ENCODE results near the gene CAMKMT.
A peak's percentile ranks its signal among the peaks of the same experiment; 100 is the strongest.
"Not testable (repeated sequence)": the region's sequence is repeated elsewhere in the genome, so short reads cannot be mapped to it uniquely, and the experiment has no call there.

The CAMKMT gene

DNA sequence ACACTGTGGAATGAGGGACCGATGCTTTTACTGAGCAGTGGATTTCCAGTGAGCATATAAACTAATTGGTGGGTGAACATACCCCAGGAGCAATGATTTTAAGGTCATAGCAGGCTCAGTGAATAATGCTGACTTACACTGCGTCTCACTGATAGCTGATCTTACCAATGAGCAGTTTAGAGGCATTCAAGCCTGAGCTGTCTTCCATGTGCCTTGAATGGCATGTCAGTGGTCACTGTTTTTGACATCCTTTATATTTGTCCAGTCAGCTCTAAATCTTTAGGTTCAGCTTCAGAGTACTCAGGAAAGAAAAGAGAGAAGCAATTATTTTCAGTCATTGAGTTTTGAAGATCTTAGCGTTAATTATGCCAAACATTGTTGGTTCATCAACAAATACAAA is 88.3 kb downstream of the CAMKMT start:
- no peak for DNase-seq

DNA sequence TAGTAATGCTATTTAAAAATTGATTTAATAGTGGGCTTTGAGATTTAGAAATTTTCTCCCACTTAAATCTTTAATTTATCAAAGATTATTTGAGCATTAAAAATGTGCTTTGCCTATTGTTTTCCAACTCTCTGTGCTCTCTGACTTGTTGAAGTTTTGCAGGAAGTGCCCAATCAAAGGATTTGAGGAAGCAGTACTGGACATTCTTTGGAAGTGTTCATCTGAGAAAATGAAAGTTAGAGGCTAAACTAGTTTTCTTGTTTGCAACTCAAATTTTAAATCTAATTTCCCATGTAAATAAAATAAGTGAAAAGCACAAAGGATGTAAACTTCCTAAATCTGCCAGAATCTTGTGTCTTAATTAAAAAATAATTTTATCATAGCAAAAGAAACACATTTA is 89.1 kb downstream of the CAMKMT start:
- DNase-seq = no peak

- no peak for DNase-seq
Measured at GRCh38 chr2:44452069-44452583, 90.4 kb downstream of the CAMKMT start.

DNA sequence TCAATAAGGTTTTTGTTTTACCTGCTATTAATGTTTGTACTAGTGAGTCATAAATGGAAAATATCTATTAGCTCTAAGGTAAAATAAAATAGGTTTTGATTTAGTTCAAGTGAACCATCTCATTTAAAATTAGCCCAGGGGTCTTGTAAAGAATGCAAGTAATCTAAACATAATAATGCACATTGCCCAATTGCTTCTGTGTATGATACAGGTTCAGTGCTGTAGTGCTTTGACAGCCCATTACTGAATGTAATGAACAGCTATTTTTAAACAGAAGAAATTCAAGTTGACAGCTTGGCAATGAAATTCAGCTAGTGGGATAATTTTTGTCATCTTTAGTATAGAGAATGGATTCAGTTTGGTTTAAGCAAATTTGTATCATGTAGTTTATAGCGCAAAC is 91.5 kb downstream of the CAMKMT start:
- DNase-seq = no peak

DNA sequence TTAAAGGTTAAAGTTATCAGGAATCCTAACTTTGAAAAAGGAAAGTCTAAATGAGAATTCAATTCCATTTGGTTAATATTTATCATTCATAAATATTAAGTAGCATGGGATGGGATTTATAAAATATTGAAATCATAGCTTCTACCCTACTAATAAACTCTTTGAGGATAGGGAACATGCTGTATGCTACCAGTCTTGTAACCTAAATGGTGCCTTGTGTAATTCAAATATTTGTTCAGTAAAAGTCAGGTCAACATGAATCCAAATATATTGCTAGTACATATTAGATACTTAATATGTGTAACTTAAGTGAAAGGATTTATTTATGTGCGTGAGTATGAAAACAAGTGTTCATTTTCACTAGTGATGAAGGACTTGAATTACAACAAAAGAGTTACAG is 94.1 kb downstream of the CAMKMT start:
- no peak for DNase-seq

- no peak for DNase-seq
Measured at GRCh38 chr2:44456946-44457345, 95.2 kb downstream of the CAMKMT start.

DNA sequence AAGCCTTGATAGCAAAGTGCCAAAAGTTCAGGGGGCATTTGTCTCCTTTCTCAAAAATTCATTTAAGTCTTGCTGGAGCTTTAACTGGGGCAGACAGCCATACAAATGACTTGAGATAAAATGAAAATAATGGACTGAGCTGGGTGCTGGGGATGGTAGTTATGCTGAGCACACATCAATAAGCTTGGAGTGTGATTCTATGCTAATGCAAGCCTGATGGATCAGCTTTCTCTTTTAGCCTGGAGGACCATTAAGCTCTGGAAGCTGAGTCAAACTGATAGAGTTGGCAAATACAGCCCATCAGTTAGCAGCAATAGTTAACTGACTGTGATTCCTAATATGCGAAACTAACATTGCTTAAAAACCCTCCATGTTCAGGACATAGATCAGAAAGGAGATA is 98.0 kb downstream of the CAMKMT start:
- no peak for DNase-seq

- DNase-seq = no peak
Measured at GRCh38 chr2:44462934-44463849, 101.4 kb downstream of the CAMKMT start.

- no peak for DNase-seq
Measured at GRCh38 chr2:44464437-44464836, 102.7 kb downstream of the CAMKMT start.

GRCh38 chr2:44470151-44470550 is 108.4 kb downstream of the CAMKMT start:
- no peak for DNase-seq

DNA sequence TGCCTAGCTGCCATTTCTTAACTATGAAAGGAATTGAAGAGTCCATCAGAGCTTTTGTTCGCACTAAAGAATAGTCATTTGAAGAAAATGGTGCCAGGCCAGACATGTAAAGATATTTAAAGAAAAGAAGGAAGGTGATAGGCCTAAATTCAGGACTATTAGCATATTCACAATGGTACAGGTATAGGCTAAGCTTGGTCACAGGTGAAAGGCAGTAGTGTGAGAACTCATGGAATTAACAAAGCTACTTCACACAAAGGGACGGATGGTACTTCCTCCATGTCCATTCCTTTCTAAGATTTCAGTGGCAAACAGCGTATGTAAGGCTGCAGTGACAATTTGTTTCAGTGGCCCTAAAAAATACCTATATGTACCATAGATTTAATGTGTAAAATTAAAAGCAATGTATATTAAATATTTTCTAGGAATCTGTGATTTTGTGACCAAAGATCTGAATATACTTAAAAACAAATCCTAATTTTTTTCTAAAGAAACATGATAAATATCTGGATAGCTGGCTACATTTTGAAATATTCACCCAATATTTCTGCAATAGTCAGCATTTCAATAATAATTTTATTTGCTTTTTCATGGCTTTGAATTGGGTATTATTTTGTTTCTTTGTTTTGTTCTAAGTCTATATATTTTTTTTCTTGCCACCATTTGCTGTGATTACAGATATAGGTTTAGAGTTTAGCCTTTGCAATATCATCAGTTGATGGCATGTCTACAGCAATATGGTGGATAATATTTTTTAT is 116.1 kb downstream of the CAMKMT start:
- DNase-seq = no peak

DNA sequence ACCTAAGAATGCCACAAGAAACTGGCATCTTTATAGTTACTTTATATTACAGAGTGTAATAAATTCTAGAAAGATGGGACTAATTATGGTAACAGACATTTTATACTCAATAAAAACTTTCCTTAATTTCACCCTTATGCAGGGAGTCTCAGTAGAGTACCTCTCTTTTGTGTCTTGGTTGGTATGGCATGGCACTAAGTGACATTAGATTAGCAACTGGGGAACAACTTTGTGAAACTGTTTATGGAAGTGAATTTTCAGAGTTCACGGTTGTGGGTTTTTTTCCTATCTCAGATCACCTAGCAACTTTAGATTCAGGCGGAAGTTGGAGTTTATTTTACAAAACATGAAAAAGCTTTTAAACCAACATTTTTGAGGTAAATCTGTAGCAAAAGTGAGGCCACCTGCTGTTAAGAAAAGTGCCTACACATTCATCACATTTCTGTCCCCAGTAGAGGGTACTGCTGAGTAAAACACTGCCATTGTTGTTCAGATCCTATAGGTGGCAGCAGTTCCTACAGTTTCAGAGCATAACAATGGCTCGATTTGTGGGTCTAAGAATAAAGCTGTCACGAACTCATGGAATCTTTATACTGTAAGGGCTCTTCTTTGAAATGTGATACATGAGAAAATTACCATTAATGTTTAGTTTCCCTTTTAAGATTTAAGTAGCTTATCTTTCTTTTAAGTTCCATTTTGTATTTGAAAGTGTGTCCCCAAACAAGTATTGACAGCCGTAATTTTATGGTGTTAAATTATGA is 117.6 kb downstream of the CAMKMT start:
- DNase-seq = peak; percentile 95

DNA sequence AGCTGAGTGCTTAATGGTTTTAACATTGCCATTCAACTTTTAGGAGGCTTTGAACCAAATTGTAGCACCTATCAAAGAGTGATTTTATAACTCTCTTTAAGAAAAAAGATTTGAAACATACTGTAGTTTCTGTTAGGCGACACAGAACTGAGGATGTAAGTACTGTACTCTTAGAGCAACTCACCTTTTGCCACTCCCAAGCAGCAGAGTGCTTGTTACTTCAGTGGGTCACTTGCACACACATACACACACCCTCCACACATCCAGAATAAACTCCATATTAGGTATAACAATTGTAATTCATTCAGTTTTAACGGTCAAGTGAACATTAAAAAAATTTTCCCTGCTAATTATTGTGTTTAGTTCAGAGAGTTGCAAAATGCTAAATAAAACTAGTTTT is 118.3 kb downstream of the CAMKMT start:
- no peak for DNase-seq

DNA sequence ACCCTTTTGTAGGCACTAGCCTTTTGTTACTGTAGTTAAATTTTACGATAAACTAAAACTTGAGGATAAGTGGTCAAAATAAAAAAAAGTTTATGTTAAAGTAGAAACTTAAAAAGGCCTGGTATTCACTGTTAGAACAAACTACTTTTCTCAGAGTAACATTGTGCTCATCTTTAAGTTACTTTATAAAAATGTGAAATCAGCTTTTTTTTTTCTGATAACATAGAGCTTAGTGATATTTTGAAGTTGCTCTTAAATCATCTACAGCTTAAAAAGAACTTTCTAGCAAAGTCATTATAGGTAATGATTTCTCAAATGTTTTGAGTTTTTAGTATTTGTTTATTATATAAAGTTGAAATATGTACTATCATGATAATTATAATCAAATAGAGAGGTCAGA is 125.3 kb downstream of the CAMKMT start:
- DNase-seq = no peak

GRCh38 chr2:44490726-44491125 is 129.0 kb downstream of the CAMKMT start:
- no peak for DNase-seq

- no peak for DNase-seq
Measured at GRCh38 chr2:44494006-44494405, 132.3 kb downstream of the CAMKMT start.

GRCh38 chr2:44495035-44495434 is 133.3 kb downstream of the CAMKMT start:
- no peak for DNase-seq

- no peak for DNase-seq
Measured at GRCh38 chr2:44495544-44495943, 133.8 kb downstream of the CAMKMT start.

GRCh38 chr2:44496130-44496529 is 134.4 kb downstream of the CAMKMT start:
- DNase-seq = no peak

DNA sequence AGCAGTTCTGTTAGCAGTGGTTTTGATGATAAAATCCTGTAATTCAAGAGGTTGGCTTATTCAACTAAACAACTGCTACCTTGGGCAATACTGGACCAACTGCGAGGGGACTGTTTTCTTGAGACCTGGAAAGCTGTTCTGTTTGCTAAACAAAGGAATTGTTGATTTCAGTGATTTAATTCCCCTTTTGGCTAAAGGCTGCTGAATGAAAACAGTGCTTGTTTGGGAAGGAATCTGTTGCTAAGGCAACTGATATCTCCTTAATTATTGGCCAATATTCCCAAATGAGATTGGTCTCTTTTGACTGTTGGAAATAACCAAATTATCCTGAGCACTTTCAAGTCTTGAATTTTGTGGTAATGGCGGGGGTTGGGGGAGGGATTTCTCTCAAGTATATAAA is 136.8 kb downstream of the CAMKMT start:
- DNase-seq = no peak

DNA sequence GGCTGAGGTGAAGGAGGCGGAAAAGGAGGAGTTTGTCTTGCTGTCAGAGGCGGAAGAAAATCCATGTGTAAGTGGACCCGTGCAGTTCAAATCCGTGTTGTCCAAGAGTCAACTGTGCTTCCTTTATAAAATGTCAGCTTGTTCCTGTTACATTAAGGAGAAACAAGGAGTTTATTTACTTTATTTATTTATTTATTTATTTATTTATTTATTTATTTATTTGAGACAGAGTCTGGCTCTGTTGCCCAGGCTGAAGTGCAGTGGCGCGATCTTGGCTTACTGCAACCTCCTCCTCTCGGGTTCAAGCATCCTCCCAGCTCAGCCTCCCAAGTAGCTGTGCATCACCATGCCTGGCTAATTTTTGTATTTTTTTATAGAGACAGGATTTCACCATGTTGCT is 143.9 kb downstream of the CAMKMT start:
- DNase-seq = not testable (repeated sequence)

DNA sequence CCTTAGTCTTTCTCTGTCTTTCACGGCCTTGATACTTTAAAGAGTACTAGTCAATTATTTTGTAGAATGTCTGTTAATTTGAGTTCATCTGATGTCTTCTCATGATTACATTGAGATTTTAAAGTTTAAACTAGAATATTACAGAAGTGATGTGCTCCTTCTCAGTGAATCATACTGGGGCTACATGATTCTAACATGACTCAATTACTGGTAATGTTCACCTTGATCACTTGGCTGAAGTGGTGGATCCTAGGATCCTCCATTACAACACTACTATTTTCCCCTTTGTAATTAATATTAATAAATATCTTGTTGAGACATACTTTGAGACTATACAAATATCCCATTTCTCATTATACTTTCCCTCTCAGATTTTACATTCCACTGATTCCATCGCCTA is 148.5 kb downstream of the CAMKMT start:
- no peak for DNase-seq

DNA sequence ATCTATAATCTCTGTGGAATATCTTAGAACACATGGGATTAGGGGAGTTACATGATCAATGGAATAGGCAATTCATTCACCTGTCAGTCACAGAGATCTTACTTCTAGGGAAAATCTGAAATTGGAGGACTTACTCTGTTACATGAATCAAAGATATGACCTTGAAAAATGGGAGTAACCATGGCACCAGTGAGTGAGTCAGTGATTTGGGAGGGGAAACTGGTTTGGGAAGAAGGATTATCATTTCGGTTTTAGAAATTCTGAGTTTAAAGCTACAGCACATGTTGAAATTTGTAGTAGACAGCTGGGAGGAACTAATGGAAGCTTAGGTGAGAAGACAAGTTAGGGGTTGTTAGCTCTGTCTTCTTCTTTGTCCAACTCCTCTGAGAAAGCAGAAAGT is 153.7 kb downstream of the CAMKMT start:
- no peak for DNase-seq
